ENCODE measurements around the gene FLRT2. TPM values are rescaled to one million over a fixed set of nuclear protein-coding genes. Genes with fewer than 3 reads are reported as not detected.

The FLRT2 gene
- total and polyA plus RNA-seq, 2 donors (not counting 1 experiment from before 2014, with no cell fraction given) = not detected

GRCh38 chr14:85617791-85618190, 87.8 kb downstream of the FLRT2 start:
- Histone ChIP-seq H3K4me3 (ENCODE audit: control extremely low read depth in 1 of 5, extremely low read depth in 1 of 5, insufficient read depth in 1 of 5, low read depth in 2 of 5, low read length in 4 of 5) (no peak overlapping the region), H3K4me1 (ENCODE audit: control insufficient read depth in 2 of 2, insufficient read depth in 2 of 2, low read length in 2 of 2) (no peaks in the 10 kb centered on the region), H3K9ac (ENCODE audit: low read length) (no peak overlapping the region), H2AFZ (ENCODE audit: insufficient read depth, low read depth, low read length, poor library complexity, severe bottlenecking) (no peak overlapping the region), H3K9me3 (ENCODE audit: control extremely low read depth in 1 of 3, control insufficient read depth in 2 of 3, insufficient read depth in 1 of 3, low read length in 2 of 3) (peaks cover 0 to 14% (median 2%) of the 10 kb centered on the region in 3 donors), H3K79me2 (ENCODE audit: control insufficient read depth, insufficient read depth, low read length) (no peaks in the 10 kb centered on the region), H3K27ac (ENCODE audit: low read length in 2 of 2) (no peak overlapping the region), H3K36me3 (replicated peaks in 1 of 2; ENCODE audit: control extremely low read depth in 1 of 2, control insufficient read depth in 1 of 2, extremely low read depth in 1 of 2, insufficient read depth in 2 of 2, low read length in 1 of 2) (no peaks in the 10 kb centered on the region), H3K27me3 (replicated peaks in 1 of 4; ENCODE audit: control extremely low read depth in 1 of 4, control insufficient read depth in 3 of 4, insufficient read depth in 4 of 4, low read length in 3 of 4) (no peaks in the 10 kb centered on the region), H3K4me2 (replicated peaks; ENCODE audit: low read depth, low read length, poor library complexity, severe bottlenecking) (no peak overlapping the region), H4K20me1 (ENCODE audit: control insufficient read depth, insufficient read depth, low read length, poor library complexity, severe bottlenecking) (no peaks in the 10 kb centered on the region)
- ChIA-PET CTCF (no interaction called here), POLR2A (no interaction called here)
- H3K27ac Mint-ChIP-seq = no peak overlapping the region
- no peaks in the 10 kb centered on the region for H3K9me3 Mint-ChIP-seq (ENCODE audit: insufficient read depth)
- H3K27me3 Mint-ChIP-seq = no peaks in the 10 kb centered on the region
- no peak for TF ChIP-seq CTCF (IDR thresholded peaks at IDR 0.05)
- TF ChIP-seq EZH2 (IDR thresholded peaks at IDR 0.05; ENCODE audit: borderline replicate concordance, insufficient read depth, low read depth, low read length, poor library complexity, severe bottlenecking) = no peak
- ATAC-seq (ENCODE audit: low read depth) (no peak), DNase-seq (no peak)
- intact Hi-C loops (cut with micrococcal nuclease) = no loop called here
- H3K4me3 Mint-ChIP-seq = no peak overlapping the region
- no peaks in the 10 kb centered on the region for H3K4me1 Mint-ChIP-seq
- WGBS (ENCODE audit: insufficient coverage) = no CpG with 5 or more reads among the region's 2 CpGs

- no peak overlapping the region for H2AFZ ChIP-seq (ENCODE audit: insufficient read depth, low read depth, low read length, poor library complexity, severe bottlenecking)
- no peak for DNase-seq
- no peak overlapping the region for H3K4me3 ChIP-seq (ENCODE audit: control extremely low read depth in 1 of 5, extremely low read depth in 1 of 5, insufficient read depth in 1 of 5, low read depth in 2 of 5, low read length in 4 of 5)
- no peak for ATAC-seq (ENCODE audit: low read depth)
- ChIA-PET CTCF (no interaction called here), POLR2A (no interaction called here)
- Mint-ChIP-seq H3K9me3 (ENCODE audit: insufficient read depth) (no peaks in the 10 kb centered on the region), H3K27me3 (no peaks in the 10 kb centered on the region), H3K4me1 (no peaks in the 10 kb centered on the region), H3K4me3 (no peak overlapping the region), H3K27ac (no peak overlapping the region)
- H4K20me1 ChIP-seq (ENCODE audit: control insufficient read depth, insufficient read depth, low read length, poor library complexity, severe bottlenecking) = no peaks in the 10 kb centered on the region
- no peak overlapping the region for H3K27ac ChIP-seq (ENCODE audit: low read length in 2 of 2)
- H3K4me1 ChIP-seq (ENCODE audit: control insufficient read depth in 2 of 2, insufficient read depth in 2 of 2, low read length in 2 of 2) = no peaks in the 10 kb centered on the region
- TF ChIP-seq EZH2 (IDR thresholded peaks at IDR 0.05; ENCODE audit: borderline replicate concordance, insufficient read depth, low read depth, low read length, poor library complexity, severe bottlenecking) = no peak
- TF ChIP-seq CTCF (IDR thresholded peaks at IDR 0.05) = no peak
- no peak overlapping the region for H3K4me2 ChIP-seq (replicated peaks; ENCODE audit: low read depth, low read length, poor library complexity, severe bottlenecking)
- H3K9ac ChIP-seq (ENCODE audit: low read length) = no peak overlapping the region
- intact Hi-C loops (cut with micrococcal nuclease) = no loop called here
- H3K79me2 ChIP-seq (ENCODE audit: control insufficient read depth, insufficient read depth, low read length) = no peaks in the 10 kb centered on the region
- 100% methylated on average over 1 of the region's 4 CpGs for WGBS (ENCODE audit: insufficient coverage)
- H3K9me3 ChIP-seq (ENCODE audit: control extremely low read depth in 1 of 3, control insufficient read depth in 2 of 3, insufficient read depth in 1 of 3, low read length in 2 of 3) = peaks cover 0 to 20% (median 2%) of the 10 kb centered on the region in 3 donors
- H3K27me3 ChIP-seq (replicated peaks in 1 of 4; ENCODE audit: control extremely low read depth in 1 of 4, control insufficient read depth in 3 of 4, insufficient read depth in 4 of 4, low read length in 3 of 4) = no peaks in the 10 kb centered on the region
- H3K36me3 ChIP-seq (replicated peaks in 1 of 2; ENCODE audit: control extremely low read depth in 1 of 2, control insufficient read depth in 1 of 2, extremely low read depth in 1 of 2, insufficient read depth in 2 of 2, low read length in 1 of 2) = no peaks in the 10 kb centered on the region
Observed at GRCh38 chr14:85618390-85618789, 88.4 kb downstream of the FLRT2 start.

Data from B cell (primary cell).